Natural killer cell treated with Interleukin-12 subunit alpha and Interleukin-12 subunit beta and Interleukin-15 and Interleukin-18, amount 100 ng/mL, for 72 hours (primary cell): ENCODE results near the gene CTNNB1. TPM values are rescaled to one million over a fixed set of nuclear protein-coding genes. Genes with fewer than 3 reads are reported as not detected.

Source experiments
- ATAC-seq, 2 donors: fragments of 150-1000 bp; cut with Tn5 transposase in 1 of 2; sonication (Bioruptor Pico), chemical (Tn5 transposase) in 1 of 2; 2 replicates each; pipeline ENCODE4 v1.10.0; 2021
- DNase-seq: peaks from one replicate; pipeline ENCODE4 v3.0.0; 2022; ENCODE audit warnings: low spot score
- H3K27ac Mint-ChIP-seq, 2 donors: 1 replicate in 1 of 2; 2 replicates in 1 of 2; pipeline ENCODE4 v1.8.0; 2022; ENCODE audit warnings: mixed read lengths in 2 of 2, mild to moderate bottlenecking in 1 of 2, moderate library complexity in 1 of 2
- H3K27me3 Mint-ChIP-seq, 2 donors: 1 replicate in 1 of 2; 2 replicates in 1 of 2; pipeline ENCODE4 v1.8.0; 2022; ENCODE audit warnings: mixed read lengths in 2 of 2
- H3K36me3 Mint-ChIP-seq: one replicate; pipeline ENCODE4 v1.8.0; 2022; ENCODE audit warnings: mixed read lengths
- H3K4me1 Mint-ChIP-seq, 2 donors: 1 replicate in 1 of 2; 2 replicates in 1 of 2; pipeline ENCODE4 v1.8.0; 2022; ENCODE audit warnings: low read depth in 2 of 2, mixed read lengths in 2 of 2, mild to moderate bottlenecking in 1 of 2
- H3K4me3 Mint-ChIP-seq: one replicate; pipeline ENCODE4 v1.8.0; 2022; ENCODE audit warnings: mixed read lengths
- H3K9me3 Mint-ChIP-seq: 2 replicates; pipeline ENCODE4 v1.8.0; 2022; ENCODE audit warnings: mixed read lengths
- total RNA-seq, 2 donors: library from RNA; stranded (reverse); gene quantifications; one replicate each; pipeline ENCODE4 v1.2.3, GENCODE V29; 2022

The CTNNB1 gene
- total RNA-seq, 2 donors from 2014 or later = 140 to 155 TPM

DNA sequence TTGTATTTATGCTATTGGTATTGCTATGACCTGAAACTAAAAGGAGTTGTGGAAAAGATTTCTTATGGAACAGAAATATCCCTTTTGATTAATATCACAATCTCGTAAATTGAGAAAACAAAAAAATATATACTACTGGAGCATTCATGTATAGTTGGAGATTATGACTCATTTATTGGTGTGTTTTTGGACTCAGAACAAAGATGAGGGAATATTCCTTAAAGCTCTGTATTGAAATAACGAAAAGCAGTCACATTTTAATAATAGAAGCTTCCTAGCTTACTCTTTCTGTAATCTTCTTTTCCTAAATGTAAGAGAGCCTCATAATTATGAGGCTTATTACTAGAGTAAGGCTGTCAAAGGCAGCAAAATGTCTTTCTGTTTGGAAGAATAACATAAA lies 14.3 kb downstream of the CTNNB1 start:
- Mint-ChIP-seq H3K4me3 (peak overlapping the region; percentile 26), H3K27me3 (no peaks in the 10 kb centered on the region), H3K9me3 (no peaks in the 10 kb centered on the region), H3K36me3 (no peaks in the 10 kb centered on the region), H3K4me1 (peaks cover 61 to 67% of the 10 kb centered on the region in 2 donors), H3K27ac (no peak overlapping the region)
- ATAC-seq = no peak
- DNase-seq = no peak

DNA sequence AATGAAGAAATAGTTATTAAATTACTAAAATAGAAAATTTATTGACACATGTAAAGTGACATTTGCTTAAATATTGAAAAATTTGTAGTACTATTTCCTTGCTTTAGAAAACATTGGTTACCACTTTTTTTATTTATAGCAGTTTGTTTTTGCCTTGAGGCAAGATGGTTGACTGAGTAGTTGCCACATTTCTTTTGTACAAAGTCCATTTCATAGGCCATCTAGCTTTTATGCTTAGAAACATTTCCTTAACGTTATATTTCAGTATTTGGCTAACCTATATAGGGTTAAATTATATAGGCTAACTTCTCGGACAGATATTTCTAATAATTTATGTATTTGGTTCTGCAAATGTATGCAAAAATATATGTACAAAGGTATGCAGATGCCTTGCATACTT lies 17.1 kb downstream of the CTNNB1 start:
- H3K27ac Mint-ChIP-seq = peak overlapping the region in 1 of 2 donors; percentile 43
- no peak overlapping the region for H3K4me3 Mint-ChIP-seq
- DNase-seq (no peak), ATAC-seq (no peak)
- H3K36me3 Mint-ChIP-seq = no peaks in the 10 kb centered on the region
- H3K4me1 Mint-ChIP-seq = peaks cover 69 to 76% of the 10 kb centered on the region in 2 donors
- no peaks in the 10 kb centered on the region for H3K27me3 Mint-ChIP-seq
- H3K9me3 Mint-ChIP-seq = no peaks in the 10 kb centered on the region

DNA sequence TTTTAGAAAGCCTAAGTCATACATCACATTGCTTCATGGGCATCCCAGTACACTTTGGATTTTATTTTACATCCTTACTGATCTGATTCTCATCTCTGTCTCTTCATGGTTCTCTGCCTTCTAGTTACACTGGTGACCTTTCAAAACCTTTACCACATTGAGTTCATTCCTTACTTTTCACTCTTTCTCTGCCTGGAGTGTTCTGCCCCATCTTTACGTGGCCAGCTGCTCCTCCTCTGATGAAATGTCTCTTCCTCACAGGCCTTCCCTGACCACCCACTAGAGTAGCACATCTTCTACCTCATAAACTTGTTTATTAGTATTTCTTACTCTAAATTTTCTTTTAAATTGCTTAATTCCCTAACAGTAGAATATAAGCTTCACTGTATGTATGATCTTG lies 17.7 kb downstream of the CTNNB1 start:
- no peaks in the 10 kb centered on the region for H3K36me3 Mint-ChIP-seq
- H3K4me3 Mint-ChIP-seq = peak overlapping the region; percentile 5
- ATAC-seq (no peak), DNase-seq (no peak)
- H3K27me3 Mint-ChIP-seq = no peaks in the 10 kb centered on the region
- peaks cover 69 to 76% of the 10 kb centered on the region in 2 donors for H3K4me1 Mint-ChIP-seq
- no peaks in the 10 kb centered on the region for H3K9me3 Mint-ChIP-seq
- H3K27ac Mint-ChIP-seq = peak overlapping the region; percentile 6 to 43

DNA sequence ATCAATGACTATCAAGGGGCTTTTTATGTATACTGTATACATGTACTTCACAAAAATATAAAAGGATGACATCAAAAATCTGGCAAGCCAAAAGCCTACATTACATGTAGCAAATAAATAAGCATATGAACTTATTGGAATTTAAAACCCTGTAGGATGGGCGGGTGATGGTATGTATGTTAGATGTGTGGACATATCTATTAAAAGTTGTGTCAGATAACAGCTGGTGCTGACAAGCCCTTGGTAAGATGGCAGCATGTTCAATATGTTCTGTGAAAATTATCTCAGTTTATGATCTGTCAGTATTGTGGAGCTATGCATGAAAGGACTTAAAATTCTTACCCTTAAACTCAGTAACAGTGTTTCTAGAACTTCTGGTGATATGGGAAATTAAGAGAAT lies 20.1 kb downstream of the CTNNB1 start:
- Mint-ChIP-seq H3K4me1 (peaks cover 58 to 68% of the 10 kb centered on the region in 2 donors), H3K4me3 (peak overlapping the region; percentile 7), H3K36me3 (peaks cover 3% of the 10 kb centered on the region), H3K27ac (peak overlapping the region in 1 of 2 donors; percentile 18), H3K27me3 (no peaks in the 10 kb centered on the region), H3K9me3 (no peaks in the 10 kb centered on the region)
- ATAC-seq = no peak
- no peak for DNase-seq

DNA sequence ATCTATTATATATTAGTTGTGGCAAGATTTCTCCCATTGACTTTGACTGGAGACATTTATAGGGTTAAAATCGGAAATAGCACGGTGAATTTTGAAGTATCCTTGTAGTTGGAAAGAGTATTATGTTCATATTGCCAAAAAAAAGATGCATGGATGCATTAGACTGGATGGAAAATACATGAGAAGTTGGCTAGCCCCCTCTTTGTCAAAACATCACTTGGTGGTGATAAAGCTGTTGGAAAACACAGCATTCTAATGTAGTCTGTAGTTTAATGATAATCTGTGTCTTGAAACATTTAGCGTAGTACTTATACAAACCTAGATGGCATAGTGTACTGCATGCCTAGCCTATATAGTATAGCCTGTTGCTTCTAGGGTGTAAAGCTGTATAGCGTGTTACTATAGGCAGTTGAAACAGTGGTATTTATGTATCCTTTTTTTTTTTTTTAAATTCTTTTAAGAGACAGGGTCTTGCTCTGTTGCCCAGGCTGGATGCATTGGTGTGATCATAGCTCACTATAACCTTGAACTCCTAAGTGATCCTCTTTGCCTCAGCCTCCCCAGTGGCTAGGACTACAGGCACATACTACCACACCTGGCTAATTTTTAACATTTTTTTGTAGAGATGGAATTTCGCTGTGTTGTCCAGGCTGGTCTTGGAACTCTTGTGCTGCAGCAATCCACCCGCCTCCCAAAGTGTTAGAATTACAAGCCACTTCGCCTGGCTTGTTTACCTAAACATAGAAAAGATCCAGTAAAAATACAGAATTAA lies 21.8 kb downstream of the CTNNB1 start:
- H3K36me3 Mint-ChIP-seq = peaks cover 8% of the 10 kb centered on the region
- no peak overlapping the region for H3K4me3 Mint-ChIP-seq
- no peak for ATAC-seq
- H3K27ac Mint-ChIP-seq = peak overlapping the region in 1 of 2 donors; percentile 11
- no peaks in the 10 kb centered on the region for H3K9me3 Mint-ChIP-seq
- H3K4me1 Mint-ChIP-seq = peaks cover 52 to 64% of the 10 kb centered on the region in 2 donors
- no peak for DNase-seq
- no peaks in the 10 kb centered on the region for H3K27me3 Mint-ChIP-seq

DNA sequence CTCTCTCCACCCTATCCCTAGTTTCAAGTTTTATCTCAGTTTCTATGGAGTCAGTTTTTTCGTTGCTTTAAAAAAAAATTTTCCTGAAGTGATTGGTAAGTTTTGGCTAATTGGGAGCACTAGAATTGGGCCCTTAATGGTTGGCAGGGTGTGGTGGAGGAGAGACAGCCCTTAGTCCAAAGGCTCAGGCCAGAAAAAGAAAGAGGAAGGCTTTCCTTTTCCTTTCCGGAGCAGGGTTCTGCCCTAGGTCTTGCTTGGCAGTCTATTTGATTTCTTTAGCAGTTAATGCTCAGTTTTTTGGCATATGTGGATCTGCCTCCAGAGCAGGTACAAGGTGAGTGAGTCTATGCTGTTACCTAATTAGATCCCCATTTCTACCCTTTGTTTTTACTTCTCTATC lies 22.7 kb downstream of the CTNNB1 start:
- ATAC-seq = no peak
- Mint-ChIP-seq H3K27me3 (no peaks in the 10 kb centered on the region), H3K27ac (peak overlapping the region in 1 of 2 donors; percentile 32), H3K9me3 (no peaks in the 10 kb centered on the region), H3K36me3 (peaks cover 15% of the 10 kb centered on the region), H3K4me1 (peaks cover 55 to 66% of the 10 kb centered on the region in 2 donors), H3K4me3 (no peak overlapping the region)
- DNase-seq = no peak

DNA sequence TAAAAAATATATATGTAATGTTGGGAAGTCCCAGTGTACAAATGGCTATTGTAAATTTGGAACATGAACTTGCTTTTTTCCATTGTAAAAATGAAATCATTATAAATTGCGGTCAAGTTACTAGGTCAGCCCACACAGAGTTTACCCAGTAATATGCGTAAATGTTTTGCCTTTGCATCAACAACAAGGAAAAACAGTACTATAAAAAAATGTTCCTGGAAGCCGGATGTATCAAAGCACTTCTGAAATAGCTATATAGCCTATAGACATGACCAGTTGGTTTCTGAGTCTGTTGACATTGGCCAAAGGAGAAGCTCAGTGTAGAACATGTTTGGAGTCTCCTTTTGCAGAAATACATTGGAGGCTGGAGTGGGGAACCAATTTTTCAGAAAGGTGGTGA lies 23.2 kb downstream of the CTNNB1 start:
- H3K27me3 Mint-ChIP-seq = no peaks in the 10 kb centered on the region
- no peak for ATAC-seq
- peaks cover 15% of the 10 kb centered on the region for H3K36me3 Mint-ChIP-seq
- no peaks in the 10 kb centered on the region for H3K9me3 Mint-ChIP-seq
- no peak overlapping the region for H3K4me3 Mint-ChIP-seq
- H3K4me1 Mint-ChIP-seq = peaks cover 53 to 64% of the 10 kb centered on the region in 2 donors
- H3K27ac Mint-ChIP-seq = peak overlapping the region in 1 of 2 donors; percentile 32
- no peak for DNase-seq

DNA sequence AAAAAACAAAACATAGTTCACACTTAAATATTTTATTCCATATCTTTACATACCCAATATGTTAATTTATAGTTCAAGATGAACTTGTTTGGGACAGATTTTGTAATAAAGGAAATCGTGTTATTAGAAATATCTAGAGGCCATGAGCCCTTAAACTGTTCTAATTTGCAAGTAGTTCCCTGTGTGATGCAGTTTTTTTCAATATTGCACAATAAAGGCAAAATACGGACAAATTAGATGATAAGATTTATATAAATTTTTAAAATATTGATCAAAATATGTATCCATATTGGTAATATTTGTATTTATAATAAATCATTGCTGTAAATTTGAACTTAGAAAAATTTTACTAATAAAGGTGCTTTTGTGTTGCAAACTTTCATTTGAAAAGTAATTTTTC lies 23.8 kb downstream of the CTNNB1 start:
- H3K4me1 Mint-ChIP-seq = peaks cover 55 to 65% of the 10 kb centered on the region in 2 donors
- H3K4me3 Mint-ChIP-seq = no peak overlapping the region
- no peaks in the 10 kb centered on the region for H3K27me3 Mint-ChIP-seq
- DNase-seq = no peak
- H3K36me3 Mint-ChIP-seq = peaks cover 19% of the 10 kb centered on the region
- no peaks in the 10 kb centered on the region for H3K9me3 Mint-ChIP-seq
- no peak overlapping the region for H3K27ac Mint-ChIP-seq
- no peak for ATAC-seq

DNA sequence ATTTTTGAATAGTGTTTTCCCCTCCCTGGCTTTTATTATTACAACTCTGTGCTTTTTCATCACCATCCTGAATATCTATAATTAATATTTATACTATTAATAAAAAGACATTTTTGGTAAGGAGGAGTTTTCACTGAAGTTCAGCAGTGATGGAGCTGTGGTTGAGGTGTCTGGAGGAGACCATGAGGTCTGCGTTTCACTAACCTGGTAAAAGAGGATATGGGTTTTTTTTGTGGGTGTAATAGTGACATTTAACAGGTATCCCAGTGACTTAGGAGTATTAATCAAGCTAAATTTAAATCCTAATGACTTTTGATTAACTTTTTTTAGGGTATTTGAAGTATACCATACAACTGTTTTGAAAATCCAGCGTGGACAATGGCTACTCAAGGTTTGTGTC lies 24.4 kb downstream of the CTNNB1 start:
- H3K27me3 Mint-ChIP-seq = no peaks in the 10 kb centered on the region
- H3K27ac Mint-ChIP-seq = peak overlapping the region in 1 of 2 donors; percentile 68
- ATAC-seq (no peak), DNase-seq (no peak)
- peaks cover 61 to 71% of the 10 kb centered on the region in 2 donors for H3K4me1 Mint-ChIP-seq
- no peaks in the 10 kb centered on the region for H3K9me3 Mint-ChIP-seq
- H3K36me3 Mint-ChIP-seq = peaks cover 25% of the 10 kb centered on the region
- no peak overlapping the region for H3K4me3 Mint-ChIP-seq

DNA sequence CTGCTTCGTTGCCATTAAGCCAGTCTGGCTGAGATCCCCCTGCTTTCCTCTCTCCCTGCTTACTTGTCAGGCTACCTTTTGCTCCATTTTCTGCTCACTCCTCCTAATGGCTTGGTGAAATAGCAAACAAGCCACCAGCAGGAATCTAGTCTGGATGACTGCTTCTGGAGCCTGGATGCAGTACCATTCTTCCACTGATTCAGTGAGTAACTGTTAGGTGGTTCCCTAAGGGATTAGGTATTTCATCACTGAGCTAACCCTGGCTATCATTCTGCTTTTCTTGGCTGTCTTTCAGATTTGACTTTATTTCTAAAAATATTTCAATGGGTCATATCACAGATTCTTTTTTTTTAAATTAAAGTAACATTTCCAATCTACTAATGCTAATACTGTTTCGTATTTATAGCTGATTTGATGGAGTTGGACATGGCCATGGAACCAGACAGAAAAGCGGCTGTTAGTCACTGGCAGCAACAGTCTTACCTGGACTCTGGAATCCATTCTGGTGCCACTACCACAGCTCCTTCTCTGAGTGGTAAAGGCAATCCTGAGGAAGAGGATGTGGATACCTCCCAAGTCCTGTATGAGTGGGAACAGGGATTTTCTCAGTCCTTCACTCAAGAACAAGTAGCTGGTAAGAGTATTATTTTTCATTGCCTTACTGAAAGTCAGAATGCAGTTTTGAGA lies 25.0 kb downstream of the CTNNB1 start:
- Mint-ChIP-seq H3K27ac (peak overlapping the region in 1 of 2 donors; percentile 68), H3K4me3 (no peak overlapping the region), H3K36me3 (peaks cover 27% of the 10 kb centered on the region), H3K9me3 (no peaks in the 10 kb centered on the region), H3K27me3 (no peaks in the 10 kb centered on the region), H3K4me1 (peaks cover 61 to 72% of the 10 kb centered on the region in 2 donors)
- DNase-seq (no peak), ATAC-seq (no peak)

DNA sequence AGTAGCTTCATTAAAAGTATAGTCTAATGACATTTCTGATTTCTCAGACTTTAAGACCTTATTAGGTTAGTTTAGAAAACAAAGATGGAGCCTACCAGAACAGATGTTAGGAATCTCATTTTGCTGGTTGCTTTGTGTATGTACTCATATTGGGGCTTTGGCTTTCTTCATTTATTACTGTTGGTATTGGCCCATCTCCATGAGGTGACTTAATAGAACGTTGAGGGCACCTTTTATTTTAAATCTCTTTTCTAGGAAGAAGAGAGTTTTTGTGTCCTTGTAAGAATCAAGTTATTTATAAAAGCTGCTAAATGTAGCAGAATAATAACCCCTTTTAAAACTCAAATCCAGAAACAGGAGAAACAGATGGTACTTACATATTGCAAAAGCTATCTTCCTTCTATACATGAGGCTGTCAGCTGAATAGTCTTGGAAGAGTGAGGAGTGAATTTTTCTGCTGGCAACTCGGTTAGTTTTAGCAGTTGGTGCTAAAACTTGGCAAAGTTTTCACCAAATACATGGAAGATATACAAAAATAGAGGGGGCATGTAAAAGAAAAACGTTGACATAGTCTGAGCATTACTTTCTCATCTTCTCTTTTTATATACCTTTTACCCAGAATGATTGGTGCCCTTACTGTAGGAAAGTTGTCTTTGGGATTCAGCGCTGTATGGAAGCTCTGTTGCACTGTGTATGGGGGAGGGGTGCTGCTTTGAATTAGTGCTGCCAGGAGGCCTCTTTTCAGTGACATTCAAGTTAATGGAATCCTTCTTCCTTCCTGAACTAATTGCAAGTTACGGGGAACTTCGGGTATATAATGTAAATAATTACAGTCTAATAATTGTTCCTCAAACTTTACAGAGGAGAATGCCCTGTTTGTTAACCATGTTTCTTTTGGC lies 35.8 kb downstream of the CTNNB1 start:
- Mint-ChIP-seq H3K4me1 (peaks cover 16 to 21% of the 10 kb centered on the region in 2 donors), H3K27ac (peak overlapping the region; percentile 26 to 66), H3K4me3 (no peak overlapping the region), H3K9me3 (no peaks in the 10 kb centered on the region), H3K27me3 (no peaks in the 10 kb centered on the region), H3K36me3 (peaks cover 70% of the 10 kb centered on the region)
- ATAC-seq (no peak), DNase-seq (no peak)

DNA sequence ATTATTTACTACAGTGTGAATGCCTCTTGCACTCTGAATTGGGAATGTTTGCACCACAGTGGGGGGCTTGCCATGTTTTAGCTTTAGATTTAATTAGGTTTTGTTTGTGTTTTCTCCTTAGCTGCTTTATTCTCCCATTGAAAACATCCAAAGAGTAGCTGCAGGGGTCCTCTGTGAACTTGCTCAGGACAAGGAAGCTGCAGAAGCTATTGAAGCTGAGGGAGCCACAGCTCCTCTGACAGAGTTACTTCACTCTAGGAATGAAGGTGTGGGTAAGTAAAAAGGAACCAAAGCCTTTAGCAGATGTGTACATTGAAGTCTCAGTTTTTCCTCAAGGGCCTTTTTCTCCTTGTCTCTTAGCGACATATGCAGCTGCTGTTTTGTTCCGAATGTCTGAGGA lies 36.9 kb downstream of the CTNNB1 start:
- Mint-ChIP-seq H3K4me3 (no peak overlapping the region), H3K9me3 (no peaks in the 10 kb centered on the region), H3K27ac (no peak overlapping the region), H3K36me3 (peaks cover 63% of the 10 kb centered on the region), H3K4me1 (peaks cover 8 to 14% of the 10 kb centered on the region in 2 donors), H3K27me3 (no peaks in the 10 kb centered on the region)
- ATAC-seq (no peak), DNase-seq (no peak)

DNA sequence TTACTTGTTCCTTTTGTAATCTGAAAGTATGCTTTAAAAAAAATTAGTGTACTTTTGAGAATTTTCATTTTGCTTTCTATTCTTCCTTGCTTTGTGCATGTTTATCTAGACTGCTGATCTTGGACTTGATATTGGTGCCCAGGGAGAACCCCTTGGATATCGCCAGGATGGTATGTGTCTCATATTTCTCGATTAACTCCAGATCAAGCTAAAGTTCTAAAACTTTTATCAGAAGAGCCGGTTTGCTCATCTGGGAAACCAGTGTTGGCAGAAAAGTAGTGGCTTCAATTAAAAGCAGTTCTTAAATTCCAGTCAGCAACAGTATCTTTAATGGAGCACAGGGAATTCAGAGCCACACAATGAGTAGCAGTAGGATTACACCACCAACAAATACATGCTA lies 38.6 kb downstream of the CTNNB1 start:
- H3K27ac Mint-ChIP-seq = peak overlapping the region in 1 of 2 donors; percentile 49
- no peaks in the 10 kb centered on the region for H3K27me3 Mint-ChIP-seq
- H3K9me3 Mint-ChIP-seq = no peaks in the 10 kb centered on the region
- peaks cover 63% of the 10 kb centered on the region for H3K36me3 Mint-ChIP-seq
- DNase-seq (no peak), ATAC-seq (no peak)
- H3K4me1 Mint-ChIP-seq = peaks cover 6 to 12% of the 10 kb centered on the region in 2 donors
- no peak overlapping the region for H3K4me3 Mint-ChIP-seq
